ENCODE data around the gene PTBP1. TPM values are rescaled to one million over a fixed set of nuclear protein-coding genes. Genes with fewer than 3 reads are reported as not detected.

The PTBP1 gene
- total and polyA plus RNA-seq, 2 experiments from 2014 or later, result 178 to 219 TPM

DNA sequence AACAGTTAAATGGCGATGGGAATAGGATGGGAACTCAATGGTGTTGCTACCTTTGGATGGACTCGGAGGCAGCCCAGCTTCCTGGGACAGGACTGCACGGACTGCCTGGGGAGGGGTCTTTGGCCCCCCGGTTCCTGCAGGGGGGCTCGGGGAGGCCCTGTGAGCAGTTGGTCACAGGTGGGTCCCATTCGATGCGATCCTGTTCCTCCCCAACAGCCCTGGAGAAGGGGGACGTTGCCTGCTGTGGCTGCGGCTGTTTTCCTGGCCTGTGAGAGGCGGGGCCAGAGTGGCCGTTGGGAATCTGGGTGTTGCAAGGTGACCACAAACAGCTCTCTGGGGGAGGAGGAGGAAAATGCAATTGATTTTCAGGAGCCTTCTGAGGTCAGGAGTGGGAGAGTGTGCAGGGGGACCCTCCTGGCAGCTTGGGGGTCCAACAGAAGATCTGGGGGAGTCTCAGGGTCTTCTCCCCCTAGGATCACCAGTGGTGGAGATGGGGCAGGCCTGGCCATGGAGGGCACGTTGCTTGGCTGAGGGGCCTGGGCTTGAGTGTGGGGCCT lies 26.4 kb downstream of the PTBP1 start:
- Histone ChIP-seq H3K27ac (no peak overlapping the region), H3K4me2 (no peak overlapping the region), H3K4me3 (no peak overlapping the region)

DNA sequence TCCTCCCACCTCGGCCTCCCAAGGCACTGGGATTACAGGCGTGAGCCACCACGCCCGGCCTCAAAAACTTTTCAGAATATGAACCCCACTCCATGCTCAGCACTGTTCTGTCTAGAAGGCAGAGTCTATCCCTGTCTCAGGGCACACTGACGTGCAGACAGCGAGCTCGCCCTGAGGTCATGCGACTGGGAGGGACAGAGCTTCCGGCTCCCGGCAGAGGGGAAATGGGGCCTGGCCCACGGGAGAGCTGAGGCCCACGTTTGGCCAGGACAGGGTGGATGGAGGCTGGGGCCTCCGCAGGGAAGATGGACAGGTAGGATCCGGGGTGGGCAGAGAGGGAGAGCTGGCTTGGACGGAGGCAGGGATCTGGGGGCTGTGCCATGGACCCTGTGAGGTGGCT lies 27.6 kb downstream of the PTBP1 start:
- H3K27ac ChIP-seq, result no peak overlapping the region
- H3K9me2 ChIP-seq (replicated peaks; ENCODE audit: insufficient read depth), result no peaks in the 10 kb centered on the region
- no peak overlapping the region for H2AFZ ChIP-seq
- TF ChIP-seq EZH2 (IDR thresholded peaks at IDR 0.05; ENCODE audit: borderline replicate concordance), result no peak
- no peak for TF ChIP-seq EZH2phosphoT487 (IDR thresholded peaks at IDR 0.05; ENCODE audit: low read depth, severe bottlenecking, unreplicated experiment)
- TF ChIP-seq, protein P1, sequence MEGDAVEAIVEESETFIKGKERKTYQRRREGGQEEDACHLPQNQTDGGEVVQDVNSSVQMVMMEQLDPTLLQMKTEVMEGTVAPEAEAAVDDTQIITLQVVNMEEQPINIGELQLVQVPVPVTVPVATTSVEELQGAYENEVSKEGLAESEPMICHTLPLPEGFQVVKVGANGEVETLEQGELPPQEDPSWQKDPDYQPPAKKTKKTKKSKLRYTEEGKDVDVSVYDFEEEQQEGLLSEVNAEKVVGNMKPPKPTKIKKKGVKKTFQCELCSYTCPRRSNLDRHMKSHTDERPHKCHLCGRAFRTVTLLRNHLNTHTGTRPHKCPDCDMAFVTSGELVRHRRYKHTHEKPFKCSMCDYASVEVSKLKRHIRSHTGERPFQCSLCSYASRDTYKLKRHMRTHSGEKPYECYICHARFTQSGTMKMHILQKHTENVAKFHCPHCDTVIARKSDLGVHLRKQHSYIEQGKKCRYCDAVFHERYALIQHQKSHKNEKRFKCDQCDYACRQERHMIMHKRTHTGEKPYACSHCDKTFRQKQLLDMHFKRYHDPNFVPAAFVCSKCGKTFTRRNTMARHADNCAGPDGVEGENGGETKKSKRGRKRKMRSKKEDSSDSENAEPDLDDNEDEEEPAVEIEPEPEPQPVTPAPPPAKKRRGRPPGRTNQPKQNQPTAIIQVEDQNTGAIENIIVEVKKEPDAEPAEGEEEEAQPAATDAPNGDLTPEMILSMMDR (IDR thresholded peaks at IDR 0.05; ENCODE audit: poor library complexity), result no peak
- no peak for DNase-seq (ENCODE audit: low spot score)
- no peaks in the 10 kb centered on the region for H3K36me3 ChIP-seq (replicated peaks; ENCODE audit: insufficient read depth, low read depth)
- no peak overlapping the region for H3K4me3 ChIP-seq
- no peaks in the 10 kb centered on the region for H3K4me1 ChIP-seq (ENCODE audit: insufficient read depth)
- H3K9me3 ChIP-seq (ENCODE audit: low read depth), result no peaks in the 10 kb centered on the region
- H3K79me2 ChIP-seq, result no peaks in the 10 kb centered on the region
- H3K4me2 ChIP-seq, result no peak overlapping the region
- 80% methylated on average over 15 of the region's 15 CpGs for WGBS (ENCODE audit: low lambda C conversion rate, missing lambda C conversion rate)
- peaks cover 7% of the 10 kb centered on the region for H3K27me3 ChIP-seq
- no peaks in the 10 kb centered on the region for H4K20me1 ChIP-seq (ENCODE audit: insufficient read depth, poor library complexity, severe bottlenecking)

More for the DNA sequence above, 26.4 kb downstream of the PTBP1 start:
- H3K9me2 ChIP-seq (replicated peaks; ENCODE audit: insufficient read depth), result no peaks in the 10 kb centered on the region
- H2AFZ ChIP-seq, result no peak overlapping the region
- peaks cover 7% of the 10 kb centered on the region for H3K27me3 ChIP-seq
- no peaks in the 10 kb centered on the region for H3K36me3 ChIP-seq (replicated peaks; ENCODE audit: insufficient read depth, low read depth)
- DNase-seq (ENCODE audit: low spot score), result peak; percentile 12
- 58% methylated on average over 12 of the region's 12 CpGs for WGBS (ENCODE audit: low lambda C conversion rate, missing lambda C conversion rate)
- H3K4me1 ChIP-seq (ENCODE audit: insufficient read depth), result no peaks in the 10 kb centered on the region
- H3K79me2 ChIP-seq, result no peaks in the 10 kb centered on the region
- H3K9me3 ChIP-seq (ENCODE audit: low read depth), result no peaks in the 10 kb centered on the region
- TF ChIP-seq, protein P1 (IDR thresholded peaks at IDR 0.05; ENCODE audit: poor library complexity), result no peak
- no peak for TF ChIP-seq EZH2phosphoT487 (IDR thresholded peaks at IDR 0.05; ENCODE audit: low read depth, severe bottlenecking, unreplicated experiment)
- TF ChIP-seq EZH2 (IDR thresholded peaks at IDR 0.05; ENCODE audit: borderline replicate concordance), result no peak
- no peaks in the 10 kb centered on the region for H4K20me1 ChIP-seq (ENCODE audit: insufficient read depth, poor library complexity, severe bottlenecking)

DNA sequence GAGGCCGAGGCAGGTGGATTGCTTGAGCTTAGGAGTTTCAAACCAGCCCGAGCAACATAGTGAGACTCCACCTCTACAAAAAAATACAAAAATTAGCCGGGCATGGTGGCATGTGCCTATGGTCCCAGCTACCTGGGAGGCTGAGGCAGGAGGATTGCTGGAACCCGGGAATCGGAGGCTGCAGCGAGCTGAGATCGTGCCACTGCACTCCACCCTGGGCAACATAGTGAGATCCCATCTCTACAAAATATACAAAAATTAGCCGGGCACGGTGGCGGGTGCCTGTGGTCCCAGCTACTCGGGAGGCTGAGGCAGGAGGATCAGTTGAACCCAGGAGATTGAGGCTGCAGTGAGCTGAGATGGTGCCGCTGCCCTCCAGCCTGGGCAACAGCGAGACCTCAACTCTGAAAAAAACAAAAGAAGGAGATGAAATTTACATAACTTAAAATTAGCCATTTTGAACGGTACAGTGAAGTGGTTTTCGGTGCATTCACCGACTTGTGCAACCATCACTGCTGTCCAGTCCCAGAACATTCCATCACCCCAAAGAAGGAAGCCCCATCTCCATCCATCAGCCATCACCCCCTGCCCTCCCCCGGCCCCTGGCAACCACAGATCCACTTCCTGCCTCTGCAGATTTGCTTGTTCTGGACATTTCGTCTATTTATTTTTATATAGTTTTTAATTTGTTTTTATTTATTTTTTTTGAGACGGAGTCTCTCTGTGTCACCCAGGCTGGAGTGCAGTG lies 28.8 kb downstream of the PTBP1 start:
- Histone ChIP-seq H3K27ac (no peak overlapping the region), H3K79me2 (no peaks in the 10 kb centered on the region), H4K20me1 (ENCODE audit: insufficient read depth, poor library complexity, severe bottlenecking) (no peaks in the 10 kb centered on the region), H3K9me3 (ENCODE audit: low read depth) (no peaks in the 10 kb centered on the region), H3K4me3 (no peak overlapping the region), H2AFZ (no peak overlapping the region), H3K27me3 (peaks cover 7% of the 10 kb centered on the region), H3K4me2 (no peak overlapping the region), H3K36me3 (replicated peaks; ENCODE audit: insufficient read depth, low read depth) (no peaks in the 10 kb centered on the region), H3K9me2 (replicated peaks; ENCODE audit: insufficient read depth) (no peaks in the 10 kb centered on the region), H3K4me1 (ENCODE audit: insufficient read depth) (no peaks in the 10 kb centered on the region)
- TF ChIP-seq, protein P1 (IDR thresholded peaks at IDR 0.05; ENCODE audit: poor library complexity), result no peak
- TF ChIP-seq EZH2 (IDR thresholded peaks at IDR 0.05; ENCODE audit: borderline replicate concordance) (no peak), EZH2phosphoT487 (IDR thresholded peaks at IDR 0.05; ENCODE audit: low read depth, severe bottlenecking, unreplicated experiment) (no peak)
- no peak for DNase-seq (ENCODE audit: low spot score)
- WGBS (ENCODE audit: low lambda C conversion rate, missing lambda C conversion rate), result 87% methylated on average over 19 of the region's 19 CpGs
